Keratinocyte (primary cell): ENCODE data around the gene TAS2R9. TPM values are rescaled to one million over a fixed set of nuclear protein-coding genes. Genes with fewer than 3 reads are reported as not detected.

Experiments used
- DNase-seq: peaks from one replicate; pipeline ENCODE4 v3.0.0-alpha.2; 2011; ENCODE audit warnings: low read depth, missing footprints, low spot score
- FAIRE-seq: peaks from 2 replicates; lab custom pipeline; 2011; peaks lifted over from hg19 to GRCh38; lab: Jason Lieb, UNC
- H2AFZ ChIP-seq: 2 replicates; pipeline ENCODE4 v1.6.0; 2012; ENCODE audit warnings: low read length, control low read depth, inconsistent platforms; ENCODE audit not compliant: control insufficient read depth
- H3K27ac ChIP-seq: 2 replicates; pipeline ENCODE4 v1.5.1; 2011; ENCODE audit warnings: low read length; ENCODE audit not compliant: control insufficient read depth, insufficient read depth
- H3K27me3 ChIP-seq: 3 replicates; pipeline ENCODE4 v1.6.0; 2011; ENCODE audit warnings: low read length; ENCODE audit not compliant: control insufficient read depth, insufficient read depth; ENCODE audit errors: extremely low read depth
- H3K36me3 ChIP-seq, 2 experiments: 2 replicates in 1 of 2; 3 replicates in 1 of 2; pipeline ENCODE4 v1.5.1; 2011; ENCODE audit warnings: low read length in 2 of 2, mild to moderate bottlenecking in 1 of 2; ENCODE audit not compliant: control insufficient read depth in 2 of 2, insufficient read depth in 2 of 2; ENCODE audit errors: extremely low read depth in 1 of 2
- H3K4me1 ChIP-seq: 3 replicates; pipeline ENCODE4 v1.5.1; 2011; ENCODE audit warnings: low read length; ENCODE audit not compliant: control insufficient read depth, insufficient read depth; ENCODE audit errors: extremely low read depth
- H3K4me2 ChIP-seq: 3 replicates; pipeline ENCODE4 v1.6.0; 2011; ENCODE audit warnings: low read depth, low read length; ENCODE audit not compliant: control insufficient read depth, insufficient read depth; ENCODE audit errors: extremely low read depth
- H3K4me3 ChIP-seq, 3 experiments: fragments of 200-600 bp in 1 of 3; sonication (generic) in 1 of 3; 2 replicates in 2 of 3; 3 replicates in 1 of 3; pipeline ENCODE4 v1.5.1; 2011 to 2016; ENCODE audit warnings: low read length in 3 of 3, mild to moderate bottlenecking in 3 of 3, control low read depth in 2 of 3, inconsistent platforms in 1 of 3, low read depth in 1 of 3, mixed read lengths in 1 of 3, mixed run types in 1 of 3, moderate library complexity in 1 of 3; ENCODE audit not compliant: control insufficient read depth in 2 of 3, insufficient read depth in 2 of 3; ENCODE audit errors: extremely low read depth in 1 of 3
- H3K79me2 ChIP-seq: 2 replicates; pipeline ENCODE4 v1.6.0; 2012; ENCODE audit warnings: low read length; ENCODE audit not compliant: control insufficient read depth, insufficient read depth
- H3K9ac ChIP-seq: 3 replicates; pipeline ENCODE4 v1.6.0; 2011; ENCODE audit warnings: low read length; ENCODE audit not compliant: control insufficient read depth, insufficient read depth; ENCODE audit errors: extremely low read depth
- H3K9me1 ChIP-seq: 3 replicates; pipeline ENCODE4 v1.6.0; 2011; ENCODE audit warnings: low read length; ENCODE audit not compliant: control insufficient read depth, insufficient read depth; ENCODE audit errors: extremely low read depth
- H3K9me3 ChIP-seq: 2 replicates; pipeline ENCODE4 v1.5.1; 2012; ENCODE audit warnings: low read depth, low read length; ENCODE audit not compliant: control insufficient read depth
- H4K20me1 ChIP-seq: 3 replicates; pipeline ENCODE4 v1.6.0; 2011; ENCODE audit warnings: low read length; ENCODE audit not compliant: control insufficient read depth, insufficient read depth; ENCODE audit errors: extremely low read depth
- CTCF ChIP-seq, 3 experiments: IDR thresholded peaks in 1 of 3; conservative IDR thresholded peaks in 1 of 3; optimal IDR thresholded peaks in 1 of 3; 2 replicates in 2 of 3; 3 replicates in 1 of 3; pipeline versions ENCODE3 to v1.5.1; 2011; ENCODE audit warnings: low read length in 3 of 3, mild to moderate bottlenecking in 3 of 3, moderate library complexity in 2 of 3, control low read depth in 1 of 3, inconsistent platforms in 1 of 3; ENCODE audit not compliant: insufficient read depth in 2 of 3; ENCODE audit errors: extremely low read depth in 1 of 3
- EZH2 ChIP-seq: IDR thresholded peaks from one replicate; pipeline ENCODE4 v1.6.1; 2012; ENCODE audit warnings: inconsistent platforms, mild to moderate bottlenecking, low read length, moderate library complexity
- dilution Hi-C: fragments of 300-500 bp; cut with MboI; formaldehyde crosslinking; loops from one replicate; pipeline ENCODE4 v1.7.0; 2020; ENCODE audit warnings: low sequenced_read_pairs; ENCODE audit not compliant: extremely low pct_ligation_motif_present
- polyA plus RNA-seq, 5 experiments: library from polyadenylated mRNA; depleted of rRNA in 3 of 5; stranded (reverse) in 3 of 5; stranded (forward) in 1 of 5; unstranded in 1 of 5; fragments of >200 nt; gene quantifications; 1 replicate in 1 of 5; 2 replicates in 3 of 5; 3 replicates in 1 of 5; pipeline versions ENCODE4 v1.2.1 to v1.2.3, GENCODE V29; 2011 to 2012; ENCODE audit warnings: missing spikeins in 2 of 5, low read depth in 1 of 5, low replicate concordance in 1 of 5
- small RNA-seq, 3 experiments: library from RNA; depleted of rRNA; stranded (forward); fragments of <200 nt; gene quantifications; one replicate each; pipeline ENCODE3, GENCODE V24; 2012; ENCODE audit warnings: low read depth in 3 of 3, low replicate concordance in 1 of 3; ENCODE audit not compliant: insufficient read length in 3 of 3

The TAS2R9 gene
- polyA plus RNA-seq, 1 donor (not counting 4 experiments of a cell fraction or from before 2014, with no cell fraction given) = not detected

- Histone ChIP-seq H3K27ac (no peak overlapping the region), H3K36me3 (no peaks in the 10 kb centered on the region), H3K9me3 (peaks cover 5% of the 10 kb centered on the region), H3K79me2 (no peaks in the 10 kb centered on the region), H3K9ac (no peak overlapping the region), H4K20me1 (no peaks in the 10 kb centered on the region), H3K4me1 (no peaks in the 10 kb centered on the region), H2AFZ (no peak overlapping the region), H3K9me1 (no peaks in the 10 kb centered on the region), H3K4me3 (no peak overlapping the region), H3K4me2 (no peak overlapping the region), H3K27me3 (peaks cover 11% of the 10 kb centered on the region)
- DNase-seq (no peak), FAIRE-seq (no peak)
- dilution Hi-C loops = no loop called here
- TF ChIP-seq EZH2 (no peak), CTCF (optimal IDR thresholded peaks at IDR 0.05 in 1 of 3, IDR thresholded peaks at IDR 0.05 in 1 of 3, conservative IDR thresholded peaks at IDR 0.05 in 1 of 3; ENCODE audit: extremely low read depth in 1 of 3, insufficient read depth in 2 of 3, low read length in 3 of 3) (no peak)
Measured at GRCh38 chr12:10759657-10760056, 50.3 kb downstream of the TAS2R9 start.

Small RNA genes lying within 50 kb of the gene (small RNA-seq; reads per million reads assigned to genes)
- 0 reads per million in 3 experiments for gene PRR4

Other genes with a start within 250 kb of the TAS2R9 start
- 13.3 to 34.2 TPM (median 23.1 TPM) in 3 replicates for gene MAGOHB, start 196.6 kb downstream of the TAS2R9 start, polyA plus RNA-seq
- gene STYK1, start 136.1 kb downstream of the TAS2R9 start, polyA plus RNA-seq = 2.0 to 2.8 TPM (median 2.3 TPM) in 3 replicates
- 127 to 367 TPM (median 170 TPM) in 3 replicates for gene YBX3, start 86.8 kb downstream of the TAS2R9 start, polyA plus RNA-seq
- not detected in 3 replicates for gene TAS2R7, start 7.5 kb downstream of the TAS2R9 start, polyA plus RNA-seq
- gene TAS2R8, start 2.9 kb downstream of the TAS2R9 start, polyA plus RNA-seq = not detected in 3 replicates
- 0.10 to 0.22 TPM in 2 of 3 replicates, not detected in the other for gene TAS2R10, start 16.2 kb upstream of the TAS2R9 start, polyA plus RNA-seq
- 2.5 to 4.0 TPM (median 2.7 TPM) in 3 replicates for gene PRR4, start 39.3 kb upstream of the TAS2R9 start, polyA plus RNA-seq
- gene PRH1, start 74.1 kb upstream of the TAS2R9 start, polyA plus RNA-seq = 4.5 to 5.5 TPM (median 4.9 TPM) in 3 replicates
- gene TAS2R13, start 99.4 kb upstream of the TAS2R9 start, polyA plus RNA-seq = 0.08 to 0.14 TPM in 2 of 3 replicates, not detected in the other
- gene PRH2, start 119.1 kb upstream of the TAS2R9 start, polyA plus RNA-seq = 0.12 to 0.13 TPM in 2 of 3 replicates, not detected in the other
- gene TAS2R14, start 129.1 kb upstream of the TAS2R9 start, polyA plus RNA-seq = 0.58 to 1.2 TPM (median 0.63 TPM) in 3 replicates
- 0.10 TPM in 1 of 3 replicates, not detected in the others for gene TAS2R50, start 176.7 kb upstream of the TAS2R9 start, polyA plus RNA-seq
- 0.08 to 0.43 TPM (median 0.41 TPM) in 3 replicates for gene TAS2R20, start 188.1 kb upstream of the TAS2R9 start, polyA plus RNA-seq
- gene TAS2R19, start 212.5 kb upstream of the TAS2R9 start, polyA plus RNA-seq = 0.17 to 0.31 TPM in 2 of 3 replicates, not detected in the other
- 0.08 to 0.28 TPM in 2 of 3 replicates, not detected in the other for gene TAS2R31, start 221.2 kb upstream of the TAS2R9 start, polyA plus RNA-seq